ENCODE data around the gene CDK10.

The CDK10 gene

DNA sequence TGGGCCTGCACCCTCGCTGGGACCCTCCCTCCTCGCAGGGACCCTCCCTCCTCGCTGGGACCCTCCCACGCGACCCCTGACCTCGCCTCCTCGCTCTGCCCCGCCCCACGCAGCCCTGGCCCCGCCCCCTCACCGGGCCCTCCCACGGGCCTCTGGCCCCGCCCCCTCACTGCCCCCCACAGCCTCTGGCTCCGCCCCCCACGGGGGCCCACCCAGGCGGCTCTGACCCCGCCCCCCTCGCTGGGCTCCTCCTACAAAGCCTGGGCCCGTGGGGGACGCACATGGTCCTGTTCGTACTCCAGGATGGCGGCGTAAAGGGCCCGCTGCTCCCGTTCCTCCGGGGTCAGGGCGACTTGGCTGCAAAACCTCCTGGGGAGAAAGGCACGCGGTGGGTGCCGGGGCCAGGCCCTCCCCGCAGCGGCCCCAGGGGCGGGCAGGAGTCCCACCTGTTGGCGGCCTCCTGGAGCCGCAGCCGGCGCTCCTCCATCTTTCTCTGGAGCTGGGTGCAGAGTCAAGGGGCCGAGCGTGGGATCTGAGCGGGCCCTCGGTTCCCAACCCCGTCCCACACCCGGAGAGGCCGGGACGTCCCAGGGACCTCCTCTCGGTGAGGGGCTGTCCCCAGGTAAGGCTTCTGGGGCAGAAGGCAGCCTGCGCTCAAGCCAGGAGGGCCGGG, 25.2 kb downstream of the CDK10 start:
- DNase-seq = peak; percentile 93
- peak; percentile 80 for ATAC-seq

DNA sequence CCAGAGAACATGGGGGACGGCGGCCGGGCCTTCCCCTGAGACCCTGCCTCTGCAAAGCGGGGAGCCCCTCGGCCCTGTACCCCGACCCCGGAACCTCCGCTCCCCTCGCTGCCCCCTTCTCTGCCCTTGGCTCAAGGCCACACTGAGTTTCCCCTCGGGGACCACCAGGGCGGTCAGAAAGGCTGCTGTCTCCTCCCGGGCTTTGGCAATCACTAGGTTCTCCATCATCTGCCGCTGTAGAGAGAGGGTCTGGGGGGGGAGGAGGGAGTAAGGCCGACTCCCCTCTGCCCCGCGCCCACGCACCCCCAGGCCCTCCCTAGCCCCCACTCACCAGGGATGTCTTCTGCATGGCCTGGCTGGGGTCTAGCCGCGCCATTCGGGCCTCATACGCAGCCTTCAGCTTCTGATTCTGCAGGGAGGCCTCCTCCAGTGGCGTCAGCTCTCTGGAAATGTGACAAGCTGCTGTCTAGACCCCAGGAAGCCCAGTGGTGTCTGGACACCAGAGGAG, 25.8 kb downstream of the CDK10 start:
- DNase-seq (no peak), ATAC-seq (no peak)

- DNase-seq = no peak
- no peak for ATAC-seq
Measured at GRCh38 chr16:89716493-89716892, 30.0 kb downstream of the CDK10 start.

- no peak for DNase-seq
- no peak for ATAC-seq
Measured at GRCh38 chr16:89716916-89717687, 30.6 kb downstream of the CDK10 start.

GRCh38 chr16:89717688-89718505, 31.4 kb downstream of the CDK10 start:
- no peak for DNase-seq

DNA sequence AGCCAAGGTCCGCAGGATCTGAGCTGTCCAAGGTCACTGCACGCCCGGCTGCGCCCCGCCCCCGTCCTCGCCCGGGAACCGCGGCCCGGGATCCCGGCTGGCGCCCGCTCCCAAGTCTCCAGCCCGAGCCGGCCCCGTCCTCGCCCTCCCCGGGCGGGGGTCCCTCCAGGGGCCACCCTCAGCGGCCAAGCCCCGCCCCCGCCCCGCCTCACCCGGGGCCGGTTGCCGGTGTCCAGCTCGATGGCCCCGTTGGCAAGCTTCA, 34.0 kb downstream of the CDK10 start:
- ATAC-seq (no peak), DNase-seq (no peak)

More at GRCh38 chr16:89717688-89718505, 31.4 kb downstream of the CDK10 start:
- no peak for ATAC-seq

DNA sequence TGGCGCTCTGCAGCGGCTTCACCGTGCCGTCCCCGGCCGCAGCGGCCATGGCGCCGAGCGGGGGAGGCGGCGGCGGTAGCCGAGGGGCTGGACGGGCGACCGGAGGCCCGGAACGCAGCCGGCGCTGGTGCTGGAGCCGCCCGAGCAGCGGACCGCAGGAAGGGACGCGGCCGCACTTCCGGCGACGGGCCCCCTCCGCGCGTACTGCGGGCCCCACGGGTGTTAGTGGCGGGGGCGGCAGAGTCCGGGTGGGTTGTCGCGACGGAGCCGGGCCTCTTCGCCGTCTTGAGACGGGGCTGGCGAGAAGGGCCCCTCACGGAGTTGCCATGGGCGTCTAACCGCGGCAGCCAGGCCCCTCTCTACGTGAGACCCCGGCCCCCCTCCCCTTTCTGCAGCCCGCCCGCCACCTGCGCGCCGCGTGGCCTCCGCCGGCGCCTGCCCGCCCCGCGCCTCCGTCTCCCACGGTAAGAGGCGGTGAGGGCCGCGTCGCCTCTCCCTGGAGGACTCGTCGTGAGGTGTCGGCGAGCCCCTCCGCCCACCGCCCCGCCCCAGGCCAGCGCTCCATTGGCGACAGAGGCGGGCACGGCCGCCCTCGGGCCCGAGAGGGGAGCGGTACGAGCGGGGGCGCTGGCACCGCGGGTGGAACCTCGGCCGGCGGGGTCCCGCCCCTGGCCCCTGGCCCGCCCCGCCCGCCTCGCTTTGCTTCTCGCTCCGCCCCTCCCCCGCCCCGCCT, 34.5 kb downstream of the CDK10 start, which contains the start of the genes VPS9D1 and ZNF276:
Gene VPS9D1, minus strand, starts transcription at position 86 of the 733 bp plus-strand sequence. Its CDS starts 37 bp downstream, at position 49.
Gene ZNF276, plus strand, starts transcription at position 725 of the 733 bp plus-strand sequence. CDS start 104 bp downstream, outside the sequence.
- DNase-seq (peak; percentile 89), ATAC-seq (peak; percentile 55)

DNA sequence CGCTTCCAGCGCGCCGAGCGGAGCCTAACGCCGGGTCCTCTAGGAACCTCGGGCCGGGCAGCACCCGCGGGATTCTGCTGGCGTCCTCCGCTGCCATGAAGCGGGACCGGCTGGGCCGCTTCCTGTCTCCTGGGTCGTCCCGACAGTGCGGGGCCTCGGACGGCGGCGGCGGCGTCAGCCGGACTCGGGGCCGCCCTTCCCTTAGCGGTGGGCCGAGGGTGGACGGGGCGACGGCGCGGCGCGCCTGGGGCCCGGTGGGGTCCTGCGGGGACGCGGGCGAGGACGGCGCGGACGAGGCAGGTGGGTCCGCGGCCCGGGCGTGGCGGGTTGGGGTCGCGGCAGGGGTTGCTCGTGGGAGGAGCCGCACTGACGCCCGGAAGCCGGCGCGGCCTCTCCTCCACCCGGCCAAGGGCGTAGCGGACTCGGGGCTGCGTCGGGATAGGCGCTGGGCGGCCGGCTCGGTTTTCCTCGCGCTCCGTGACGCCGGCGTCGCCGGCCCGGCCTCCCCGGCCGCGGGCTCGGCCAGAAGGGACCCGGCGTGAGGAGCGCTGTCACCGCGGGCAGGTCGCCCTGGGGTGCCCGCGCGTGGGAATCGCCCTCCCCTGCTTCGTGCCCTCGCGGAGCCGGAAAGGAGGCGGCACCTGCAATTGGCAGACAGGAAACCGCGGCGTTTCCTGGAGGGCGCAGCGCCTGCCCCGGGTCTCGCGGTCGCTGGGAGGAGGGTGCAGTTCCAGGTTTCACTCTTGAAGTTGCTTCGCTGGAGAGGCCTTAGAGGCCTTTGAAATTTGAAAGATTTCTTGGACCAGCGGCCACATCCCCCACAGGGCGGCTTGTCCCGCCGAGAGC, 35.3 kb downstream of the CDK10 start:
- DNase-seq (peak; percentile 86), ATAC-seq (peak; percentile 31)

- peak; percentile 31 for ATAC-seq
- DNase-seq = peak; percentile 73
Measured at GRCh38 chr16:89722392-89723278, 36.1 kb downstream of the CDK10 start.

GRCh38 chr16:89723279-89724250, 37.1 kb downstream of the CDK10 start:
- DNase-seq (peak; percentile 74), ATAC-seq (peak; percentile 33)

GRCh38 chr16:89727406-89728120, 41.1 kb downstream of the CDK10 start:
- DNase-seq (no peak), ATAC-seq (no peak)

DNA sequence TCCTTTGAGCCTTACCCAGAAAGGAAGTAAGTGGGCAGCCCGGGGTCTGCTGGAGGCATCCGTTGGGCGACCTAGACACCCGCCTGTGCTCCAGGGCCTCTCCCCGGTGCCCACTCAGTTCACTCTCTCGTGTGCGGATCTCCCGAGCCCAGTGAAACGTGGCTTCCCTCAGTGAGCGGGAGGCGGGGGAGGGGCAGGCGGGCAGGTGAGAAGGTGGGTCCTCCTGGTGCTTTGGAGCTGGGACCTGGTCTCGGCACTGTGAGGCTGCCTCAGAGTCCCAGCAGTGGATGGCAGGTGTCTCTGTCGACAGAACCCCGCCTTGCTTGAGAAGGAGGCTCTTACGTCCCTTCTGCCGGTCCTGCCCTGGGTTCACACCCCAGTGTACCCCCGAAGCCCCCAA, 42.8 kb downstream of the CDK10 start:
- DNase-seq = no peak

GRCh38 chr16:89729863-89730593, 43.5 kb downstream of the CDK10 start:
- no peak for ATAC-seq

More for the DNA sequence above, 42.8 kb downstream of the CDK10 start:
- no peak for ATAC-seq

DNA sequence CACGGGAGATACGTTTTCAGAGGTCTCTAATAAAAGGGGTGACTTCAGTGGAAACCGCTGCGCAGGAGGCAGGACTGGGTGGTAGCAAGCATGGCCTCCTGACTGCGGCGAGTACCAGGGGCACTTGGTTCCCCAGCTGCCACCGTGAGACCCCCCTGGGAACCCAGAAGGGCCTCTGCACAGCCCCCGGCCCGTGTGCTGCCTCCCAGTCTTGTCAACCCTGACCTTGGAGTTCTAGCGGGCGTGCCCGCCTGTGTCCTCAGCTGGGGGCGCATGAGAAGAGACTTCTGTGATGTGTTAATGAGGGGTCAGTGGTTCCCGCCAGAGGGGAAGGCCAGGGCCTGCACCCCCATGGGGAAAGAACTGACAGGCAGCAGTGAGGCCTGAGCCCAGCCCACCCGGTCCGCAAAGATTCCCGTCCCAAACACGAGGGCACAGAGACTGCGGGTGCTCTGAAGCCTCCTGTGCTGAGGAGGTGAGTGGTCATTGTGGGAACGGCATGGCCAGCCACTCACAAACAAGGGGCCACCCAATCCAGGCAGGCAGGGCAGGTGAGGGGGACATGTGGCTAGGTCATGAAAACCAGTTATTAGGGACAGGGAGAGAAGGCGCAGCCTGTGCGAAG, 44.2 kb downstream of the CDK10 start:
- DNase-seq = no peak
- ATAC-seq = no peak

More at GRCh38 chr16:89729863-89730593, 43.5 kb downstream of the CDK10 start:
- no peak for DNase-seq

DNA sequence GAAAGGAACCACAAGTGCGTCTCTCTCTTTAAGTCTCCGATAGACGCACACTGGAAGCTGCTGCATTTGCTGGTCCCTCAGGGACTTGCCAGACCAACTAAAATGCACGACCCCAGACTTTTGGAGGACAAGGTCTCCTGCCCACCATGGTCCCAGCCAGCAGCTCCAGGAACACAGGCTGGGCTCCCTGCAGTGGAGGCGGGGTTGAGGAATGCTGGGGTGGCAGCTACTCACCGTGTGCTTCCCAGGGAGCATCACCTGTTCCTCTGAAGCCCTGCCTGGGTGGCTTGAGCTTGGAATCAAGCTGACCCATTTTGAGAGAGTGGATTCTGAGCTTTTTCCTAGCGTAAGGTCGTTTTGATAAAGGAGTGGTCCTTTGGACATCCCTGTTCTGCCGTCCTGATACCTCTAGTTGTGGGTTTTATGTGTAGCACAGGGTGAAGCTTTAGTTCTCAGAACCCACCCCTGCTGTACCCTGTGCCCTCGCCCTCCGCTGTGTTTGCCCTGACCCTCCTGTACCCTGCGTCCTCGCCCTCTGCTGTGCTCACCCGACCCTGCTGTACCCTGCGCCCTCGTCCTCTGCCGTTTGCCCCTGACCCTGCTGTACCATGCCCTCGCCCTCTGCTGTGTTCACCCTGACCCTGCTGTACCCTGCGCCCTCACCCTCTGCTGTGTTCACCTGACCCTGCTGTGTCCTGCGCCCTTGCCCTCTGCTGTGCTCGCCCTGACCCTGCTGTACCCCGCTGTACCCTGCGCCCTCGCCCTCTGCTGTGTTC, 45.8 kb downstream of the CDK10 start:
- no peak for ATAC-seq
- no peak for DNase-seq

DNA sequence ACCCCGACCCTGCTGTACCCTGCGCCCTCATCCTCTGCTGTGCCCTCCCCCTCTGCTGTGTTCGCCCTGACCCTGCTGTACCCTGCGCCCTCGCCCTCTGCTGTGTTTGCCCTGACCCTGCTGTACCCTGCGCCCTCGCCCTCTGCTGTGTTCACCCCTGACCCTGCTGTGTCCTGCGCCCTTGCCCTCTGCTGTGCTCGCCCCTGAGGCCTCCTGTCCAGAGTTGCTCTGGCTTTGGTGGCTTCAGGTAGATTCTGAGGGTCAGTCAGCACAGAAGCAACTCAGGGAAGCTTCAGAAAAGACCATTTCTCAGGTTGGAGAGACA, 46.4 kb downstream of the CDK10 start:
- ATAC-seq (no peak), DNase-seq (no peak)
